Heart left ventricle (tissue), 13 donors: ENCODE measurements around the gene EEF1E1.

Source experiments
- POLR2A ChIP-seq, 2 donors: fragments of 450-650 bp; IDR thresholded peaks; one replicate each; pipeline ENCODE4 v1.6.1; 2017; ENCODE audit warnings: antibody characterized with exemption in 2 of 2, mild to moderate bottlenecking in 2 of 2, moderate library complexity in 2 of 2
- TF ChIP-seq, protein P1 (sequence below), 12 donors: fragments of 200-600 bp; sonication (generic) in 4 of 12; IDR thresholded peaks; one replicate each; pipeline versions ENCODE4 v1.5.0 to v1.8.0; 2018 to 2022; ENCODE audit warnings: antibody characterized with exemption in 12 of 12, mild to moderate bottlenecking in 5 of 12
- donor health status: ischemic (EF 13 %, LVEDD 7.1; RV severe dilation, severe dysfunction).
- donor health status: DM: no; HTN: yes; CAD: no.
- donor health status: DM: no; HTN: no; CAD: no.
- donor health status: ischemic (EF 25% LVEDD 6.9; RV normal size, moderate dysfunction).
- donor health status: ischemic (EF 25% LVEDD 5.7; RV mildly dilated, moderate dysfunction).
- donor health status: ischemic (EF 35%, LVEDD 5.7; RV mildly dilated, moderate dysfunction).
- donor health status: nonischemic (EF 11% LVEDD 7.7; RV severe dilation, severe dysfunction).
- donor health status: DM: yes; HTN: yes; CAD: no.
- donor health status: PGD.
- donor health status: ischemic (EF 29% LVEDD 5.4; RV normal size, mild dysfunction).
- donor health status: nonischemic (EF 23%, LVEDD 6.1; RV moderate dilation, normal function).

DNA sequence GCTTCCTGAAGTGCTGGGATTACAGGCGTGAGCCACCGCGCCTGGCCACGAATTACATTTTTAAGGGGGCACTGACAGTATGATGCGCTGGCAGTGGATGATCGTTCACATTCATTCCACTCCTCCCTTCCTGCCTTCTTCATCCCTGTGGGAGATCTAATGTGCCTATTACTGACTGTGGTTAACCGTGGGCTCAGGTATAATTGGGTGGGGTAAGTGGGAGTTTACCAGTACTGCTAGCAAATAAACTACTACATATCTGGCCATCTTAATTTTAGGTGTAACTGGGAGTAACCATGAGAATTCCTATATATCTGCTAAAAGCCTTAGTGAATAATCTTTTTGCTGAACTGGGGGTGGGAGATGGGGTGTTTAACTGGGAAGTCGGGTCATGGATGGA is 31.6 kb downstream of the EEF1E1 start:
- TF ChIP-seq, protein P1, sequence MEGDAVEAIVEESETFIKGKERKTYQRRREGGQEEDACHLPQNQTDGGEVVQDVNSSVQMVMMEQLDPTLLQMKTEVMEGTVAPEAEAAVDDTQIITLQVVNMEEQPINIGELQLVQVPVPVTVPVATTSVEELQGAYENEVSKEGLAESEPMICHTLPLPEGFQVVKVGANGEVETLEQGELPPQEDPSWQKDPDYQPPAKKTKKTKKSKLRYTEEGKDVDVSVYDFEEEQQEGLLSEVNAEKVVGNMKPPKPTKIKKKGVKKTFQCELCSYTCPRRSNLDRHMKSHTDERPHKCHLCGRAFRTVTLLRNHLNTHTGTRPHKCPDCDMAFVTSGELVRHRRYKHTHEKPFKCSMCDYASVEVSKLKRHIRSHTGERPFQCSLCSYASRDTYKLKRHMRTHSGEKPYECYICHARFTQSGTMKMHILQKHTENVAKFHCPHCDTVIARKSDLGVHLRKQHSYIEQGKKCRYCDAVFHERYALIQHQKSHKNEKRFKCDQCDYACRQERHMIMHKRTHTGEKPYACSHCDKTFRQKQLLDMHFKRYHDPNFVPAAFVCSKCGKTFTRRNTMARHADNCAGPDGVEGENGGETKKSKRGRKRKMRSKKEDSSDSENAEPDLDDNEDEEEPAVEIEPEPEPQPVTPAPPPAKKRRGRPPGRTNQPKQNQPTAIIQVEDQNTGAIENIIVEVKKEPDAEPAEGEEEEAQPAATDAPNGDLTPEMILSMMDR (IDR thresholded peaks at IDR 0.05) = no peak
- TF ChIP-seq POLR2A (IDR thresholded peaks at IDR 0.05) = no peak
